Subcutaneous abdominal adipose tissue (tissue), 5 donors: ENCODE measurements around the gene PHF21A.
"Not testable (repeated sequence)": the region's sequence is repeated elsewhere in the genome, so short reads cannot be mapped to it uniquely, and the experiment has no call there.

ENCODE experiments used
- H3K27ac ChIP-seq: one replicate; pipeline ENCODE4 v1.7.0; 2013; ENCODE audit warnings: low read depth, mild to moderate bottlenecking, inconsistent platforms, low read length, moderate library complexity
- H3K27me3 ChIP-seq, 5 donors: one replicate each; pipeline ENCODE4 v1.7.0; 2013; ENCODE audit warnings: low read length in 5 of 5, inconsistent platforms in 1 of 5; ENCODE audit not compliant: control insufficient read depth in 5 of 5, insufficient read depth in 4 of 5
- H3K36me3 ChIP-seq, 5 donors: one replicate each; pipeline ENCODE4 v1.7.0; 2013; ENCODE audit warnings: low read length in 5 of 5; ENCODE audit not compliant: control insufficient read depth in 5 of 5, insufficient read depth in 5 of 5
- H3K4me1 ChIP-seq, 5 donors: one replicate each; pipeline ENCODE4 v1.7.0; 2013; ENCODE audit warnings: low read length in 5 of 5, mild to moderate bottlenecking in 3 of 5, moderate library complexity in 1 of 5; ENCODE audit not compliant: control insufficient read depth in 5 of 5, insufficient read depth in 5 of 5
- H3K4me3 ChIP-seq, 5 donors: one replicate each; pipeline ENCODE4 v1.7.0; 2013; ENCODE audit warnings: low read length in 5 of 5, low read depth in 1 of 5
- H3K9ac ChIP-seq, 5 donors: one replicate each; pipeline ENCODE4 v1.7.0; 2013; ENCODE audit warnings: low read length in 5 of 5, mild to moderate bottlenecking in 4 of 5, moderate library complexity in 3 of 5
- H3K9me3 ChIP-seq, 5 donors: one replicate each; pipeline ENCODE4 v1.7.0; 2013; ENCODE audit warnings: low read length in 5 of 5; ENCODE audit not compliant: control insufficient read depth in 5 of 5
- donor health status: healthy.
- donor health status: healthy.
- donor health status: healthy.
- donor health status: healthy.
- donor health status: healthy.

Gene PHF21A

GRCh38 chr11:45915446-45915845 lies 205.8 kb downstream of the PHF21A start:
- Histone ChIP-seq H3K9me3 (no peaks in the 10 kb centered on the region), H3K36me3 (peaks cover 0 to 57% (median 44%) of the 10 kb centered on the region in 5 donors), H3K4me3 (no peak overlapping the region), H3K27me3 (no peaks in the 10 kb centered on the region), H3K27ac (no peak overlapping the region), H3K4me1 (peaks cover 1 to 48% (median 24%) of the 10 kb centered on the region in 5 donors), H3K9ac (no peak overlapping the region)

GRCh38 chr11:45913942-45914635 lies 207.2 kb downstream of the PHF21A start:
- H3K36me3 ChIP-seq = peaks cover 0 to 70% (median 57%) of the 10 kb centered on the region in 5 donors
- peaks cover 1 to 35% (median 24%) of the 10 kb centered on the region in 5 donors for H3K4me1 ChIP-seq
- no peaks in the 10 kb centered on the region for H3K9me3 ChIP-seq
- H3K27ac ChIP-seq = no peak overlapping the region
- no peaks in the 10 kb centered on the region for H3K27me3 ChIP-seq
- H3K4me3 ChIP-seq = no peak overlapping the region
- H3K9ac ChIP-seq = no peak overlapping the region

GRCh38 chr11:45913514-45913913 lies 207.7 kb downstream of the PHF21A start:
- H3K27ac ChIP-seq = no peak overlapping the region
- no peak overlapping the region for H3K4me3 ChIP-seq
- no peak overlapping the region for H3K9ac ChIP-seq

GRCh38 chr11:45910623-45911022 lies 210.6 kb downstream of the PHF21A start:
- no peaks in the 10 kb centered on the region for H3K27me3 ChIP-seq
- no peak overlapping the region for H3K4me3 ChIP-seq
- peaks cover 0 to 68% (median 53%) of the 10 kb centered on the region in 5 donors for H3K36me3 ChIP-seq
- no peaks in the 10 kb centered on the region for H3K9me3 ChIP-seq
- H3K4me1 ChIP-seq = peaks cover 0 to 9% (median 0%) of the 10 kb centered on the region in 5 donors
- no peak overlapping the region for H3K9ac ChIP-seq
- H3K27ac ChIP-seq = no peak overlapping the region

More at GRCh38 chr11:45913514-45913913, 207.7 kb downstream of the PHF21A start:
- no peaks in the 10 kb centered on the region for H3K9me3 ChIP-seq
- H3K27me3 ChIP-seq = no peaks in the 10 kb centered on the region
- H3K4me1 ChIP-seq = peaks cover 1 to 31% (median 20%) of the 10 kb centered on the region in 5 donors
- peaks cover 0 to 74% (median 57%) of the 10 kb centered on the region in 5 donors for H3K36me3 ChIP-seq

GRCh38 chr11:45909594-45910475 lies 211.4 kb downstream of the PHF21A start:
- Histone ChIP-seq H3K27ac (no peak overlapping the region), H3K36me3 (peaks cover 0 to 66% (median 48%) of the 10 kb centered on the region in 5 donors), H3K4me3 (no peak overlapping the region), H3K4me1 (peaks cover 0 to 9% (median 0%) of the 10 kb centered on the region in 5 donors), H3K9ac (no peak overlapping the region), H3K9me3 (no peaks in the 10 kb centered on the region), H3K27me3 (no peaks in the 10 kb centered on the region)

- Histone ChIP-seq H3K27me3 (no peaks in the 10 kb centered on the region), H3K36me3 (peaks cover 0 to 64% (median 40%) of the 10 kb centered on the region in 5 donors), H3K9me3 (no peaks in the 10 kb centered on the region), H3K4me3 (no peak overlapping the region), H3K4me1 (peaks cover 0 to 3% (median 0%) of the 10 kb centered on the region in 5 donors), H3K9ac (no peak overlapping the region), H3K27ac (no peak overlapping the region)
Observed at GRCh38 chr11:45907911-45908370, 213.3 kb downstream of the PHF21A start.

GRCh38 chr11:45906965-45907611 lies 214.2 kb downstream of the PHF21A start, which contains the start of gene FREY1:
Gene FREY1, minus strand, starts transcription at chr11:45907271. Its CDS starts 26 bp downstream, at chr11:45907245.
- Histone ChIP-seq H3K4me1 (peaks cover 0 to 3% (median 0%) of the 10 kb centered on the region in 5 donors), H3K9me3 (no peaks in the 10 kb centered on the region), H3K27me3 (no peaks in the 10 kb centered on the region), H3K36me3 (peaks cover 0 to 61% (median 37%) of the 10 kb centered on the region in 5 donors), H3K9ac (no peak within 1 kb of the TSS), H3K27ac (no peak within 1 kb of the TSS), H3K4me3 (no peak within 1 kb of the TSS)

- no peak overlapping the region for H3K27ac ChIP-seq
- peaks cover 0 to 52% (median 33%) of the 10 kb centered on the region in 5 donors for H3K36me3 ChIP-seq
- no peaks in the 10 kb centered on the region for H3K9me3 ChIP-seq
- no peaks in the 10 kb centered on the region for H3K27me3 ChIP-seq
- peaks cover 0 to 3% (median 2%) of the 10 kb centered on the region in 5 donors for H3K4me1 ChIP-seq
- H3K9ac ChIP-seq = no peak overlapping the region
- H3K4me3 ChIP-seq = no peak overlapping the region
Observed at GRCh38 chr11:45906096-45906682, 215.1 kb downstream of the PHF21A start.

- peaks cover 0 to 46% (median 27%) of the 10 kb centered on the region in 5 donors for H3K36me3 ChIP-seq
- H3K9ac ChIP-seq, H3K9me3 ChIP-seq, H3K27ac ChIP-seq, H3K4me1 ChIP-seq, H3K4me3 ChIP-seq, H3K27me3 ChIP-seq: not testable (repeated sequence)
Observed at GRCh38 chr11:45905576-45905975, 215.7 kb downstream of the PHF21A start.
